Amygdala (tissue), 56 donors: ENCODE results near the gene KCTD1.
A peak's percentile ranks its signal among the peaks of the same experiment; 100 is the strongest.

Source experiments
- DNase-seq, 56 donors: peaks; one replicate each; lab custom pipeline; 2025; lab: John Stamatoyannopoulos, UW

KCTD1 gene

GRCh38 chr18:26550998-26551694, 2.8 kb upstream of the KCTD1 start:
- DNase-seq = peak in 3 of 56 donors; percentile 14 to 30 (median 29)

GRCh38 chr18:26549263-26550094, 1.1 kb upstream of the KCTD1 start:
- DNase-seq = peak in 39 of 56 donors; percentile 8 to 68 (median 42)

GRCh38 chr18:26547646-26548414, 523 bp downstream of the KCTD1 start:
- peak in 49 of 56 donors; percentile 5 to 80 (median 55) for DNase-seq

GRCh38 chr18:26546875-26547645, 1.3 kb downstream of the KCTD1 start:
- peak in 6 of 56 donors; percentile 46 to 67 (median 48) for DNase-seq

GRCh38 chr18:26546170-26546874, 2.0 kb downstream of the KCTD1 start:
- DNase-seq = no peak

GRCh38 chr18:26545335-26546123, 2.8 kb downstream of the KCTD1 start:
- DNase-seq = no peak

- no peak for DNase-seq
Measured at GRCh38 chr18:26544451-26544850, 3.9 kb downstream of the KCTD1 start.

GRCh38 chr18:26543373-26543772, 5.0 kb downstream of the KCTD1 start:
- no peak for DNase-seq

GRCh38 chr18:26540043-26540628, 8.2 kb downstream of the KCTD1 start:
- DNase-seq = no peak

- DNase-seq = no peak
Measured at GRCh38 chr18:26538524-26538923, 9.8 kb downstream of the KCTD1 start.

- no peak for DNase-seq
Measured at GRCh38 chr18:26536664-26537063, 11.7 kb downstream of the KCTD1 start.

GRCh38 chr18:26536032-26536431, 12.3 kb downstream of the KCTD1 start:
- DNase-seq = no peak

GRCh38 chr18:26535630-26536029, 12.7 kb downstream of the KCTD1 start:
- no peak for DNase-seq

GRCh38 chr18:26532367-26533340, 15.7 kb downstream of the KCTD1 start:
- no peak for DNase-seq

- no peak for DNase-seq
Measured at GRCh38 chr18:26531605-26532298, 16.6 kb downstream of the KCTD1 start.

GRCh38 chr18:26526966-26527234, 21.5 kb downstream of the KCTD1 start:
- no peak for DNase-seq
